ENCODE results near the gene CNPY4.
A peak's percentile ranks its signal among the peaks of the same experiment; 100 is the strongest.

The CNPY4 gene

DNA sequence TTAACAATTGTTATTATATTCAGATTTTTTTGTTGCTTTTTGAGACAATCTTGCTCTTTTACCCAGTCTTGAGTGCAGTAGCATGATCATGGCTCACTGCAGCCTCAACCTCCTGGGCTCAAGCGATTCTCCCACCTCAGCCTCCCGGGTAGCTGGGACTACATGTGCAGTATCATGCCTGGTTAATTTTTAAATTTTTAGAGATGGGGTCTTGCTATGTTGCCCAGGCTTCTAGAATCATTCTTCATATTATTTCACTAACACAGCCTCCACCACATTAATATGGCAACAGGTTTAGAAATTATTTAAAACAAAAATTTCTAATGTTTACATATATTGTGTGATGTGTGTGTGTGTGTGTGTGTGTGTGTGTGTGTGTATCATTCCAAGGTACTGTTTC lies 27.8 kb downstream of the CNPY4 start:
- no peak for DNase-seq (ENCODE audit: low read depth in 2 of 2)
- no peak overlapping the region for H3K4me3 ChIP-seq (replicated peaks in 1 of 2; ENCODE audit: low read depth in 2 of 2, low read length in 2 of 2)
- TF ChIP-seq, protein P1, sequence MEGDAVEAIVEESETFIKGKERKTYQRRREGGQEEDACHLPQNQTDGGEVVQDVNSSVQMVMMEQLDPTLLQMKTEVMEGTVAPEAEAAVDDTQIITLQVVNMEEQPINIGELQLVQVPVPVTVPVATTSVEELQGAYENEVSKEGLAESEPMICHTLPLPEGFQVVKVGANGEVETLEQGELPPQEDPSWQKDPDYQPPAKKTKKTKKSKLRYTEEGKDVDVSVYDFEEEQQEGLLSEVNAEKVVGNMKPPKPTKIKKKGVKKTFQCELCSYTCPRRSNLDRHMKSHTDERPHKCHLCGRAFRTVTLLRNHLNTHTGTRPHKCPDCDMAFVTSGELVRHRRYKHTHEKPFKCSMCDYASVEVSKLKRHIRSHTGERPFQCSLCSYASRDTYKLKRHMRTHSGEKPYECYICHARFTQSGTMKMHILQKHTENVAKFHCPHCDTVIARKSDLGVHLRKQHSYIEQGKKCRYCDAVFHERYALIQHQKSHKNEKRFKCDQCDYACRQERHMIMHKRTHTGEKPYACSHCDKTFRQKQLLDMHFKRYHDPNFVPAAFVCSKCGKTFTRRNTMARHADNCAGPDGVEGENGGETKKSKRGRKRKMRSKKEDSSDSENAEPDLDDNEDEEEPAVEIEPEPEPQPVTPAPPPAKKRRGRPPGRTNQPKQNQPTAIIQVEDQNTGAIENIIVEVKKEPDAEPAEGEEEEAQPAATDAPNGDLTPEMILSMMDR (IDR thresholded peaks at IDR 0.05; ENCODE audit: low read depth, low read length) = no peak

DNA sequence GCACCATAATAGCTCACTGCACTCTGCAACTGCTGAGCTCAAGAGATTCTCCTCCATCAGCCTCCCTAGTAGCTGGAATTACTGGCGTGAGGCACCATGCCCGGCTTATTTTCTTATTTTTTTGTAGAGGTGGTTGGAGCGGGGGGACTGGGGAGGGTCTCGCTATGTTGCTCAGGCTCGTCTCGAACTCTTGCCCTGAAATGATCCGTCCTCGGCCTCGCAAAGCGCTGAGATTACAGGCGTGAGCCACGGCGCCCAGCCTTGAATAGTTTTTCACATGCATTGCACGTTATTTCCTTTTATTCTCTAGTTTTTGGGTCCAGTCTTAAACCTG lies 28.8 kb downstream of the CNPY4 start:
- TF ChIP-seq, protein P1 (IDR thresholded peaks at IDR 0.05; ENCODE audit: low read depth, low read length) = no peak
- DNase-seq (ENCODE audit: low read depth in 2 of 2) = no peak
- H3K4me3 ChIP-seq (replicated peaks in 1 of 2; ENCODE audit: low read depth in 2 of 2, low read length in 2 of 2) = peak overlapping the region; percentile 2 to 42

DNA sequence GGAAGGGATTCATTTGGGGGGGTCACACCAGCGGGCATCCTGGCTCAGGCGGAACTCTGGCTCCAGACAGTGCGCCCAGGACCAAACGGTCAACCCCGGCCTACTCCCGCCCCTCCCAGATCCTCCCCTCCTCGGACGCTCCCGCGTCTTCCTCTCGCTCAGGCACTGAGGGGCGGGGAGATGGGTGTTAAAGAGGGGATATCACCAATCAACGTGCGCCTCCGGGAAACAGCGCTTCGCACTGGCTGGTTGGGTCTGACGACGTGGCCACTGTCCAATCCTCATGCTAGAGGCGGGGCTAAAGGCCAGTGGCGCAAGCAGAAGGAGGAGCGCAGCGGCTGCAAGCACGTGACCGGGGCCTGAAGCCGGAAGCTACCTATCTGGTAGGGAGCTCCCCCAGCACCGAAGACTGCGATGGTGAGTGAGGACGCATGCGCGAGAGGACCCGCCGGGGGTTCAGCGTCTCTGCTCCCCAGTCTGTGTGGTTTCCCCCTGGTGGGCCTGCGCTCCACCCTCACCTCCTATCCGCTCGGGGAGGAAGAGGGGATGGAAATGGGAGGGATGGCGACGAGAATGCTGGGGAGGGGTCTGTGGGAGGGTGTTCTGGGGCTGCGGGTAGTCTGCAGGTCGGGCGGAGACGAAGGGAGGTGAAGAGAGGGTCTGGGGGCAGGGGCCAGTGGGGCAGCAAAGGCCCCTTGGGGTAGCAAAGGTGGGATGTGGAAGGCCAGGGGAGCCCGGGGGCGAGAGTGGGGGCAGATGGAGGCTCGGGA lies 29.3 kb downstream of the CNPY4 start, which contains the start of gene LAMTOR4:
Gene LAMTOR4, plus strand, starts transcription at position 360 of the 770 bp plus-strand sequence. Its CDS starts 55 bp downstream, at position 415.
- peak within 1 kb of the TSS; percentile 99 to 100 for H3K4me3 ChIP-seq (replicated peaks in 1 of 2; ENCODE audit: low read depth in 2 of 2, low read length in 2 of 2)
- peak; percentile 99 for DNase-seq (ENCODE audit: low read depth in 2 of 2)
- TF ChIP-seq, protein P1 (IDR thresholded peaks at IDR 0.05; ENCODE audit: low read depth, low read length) = peak; percentile 5

DNA sequence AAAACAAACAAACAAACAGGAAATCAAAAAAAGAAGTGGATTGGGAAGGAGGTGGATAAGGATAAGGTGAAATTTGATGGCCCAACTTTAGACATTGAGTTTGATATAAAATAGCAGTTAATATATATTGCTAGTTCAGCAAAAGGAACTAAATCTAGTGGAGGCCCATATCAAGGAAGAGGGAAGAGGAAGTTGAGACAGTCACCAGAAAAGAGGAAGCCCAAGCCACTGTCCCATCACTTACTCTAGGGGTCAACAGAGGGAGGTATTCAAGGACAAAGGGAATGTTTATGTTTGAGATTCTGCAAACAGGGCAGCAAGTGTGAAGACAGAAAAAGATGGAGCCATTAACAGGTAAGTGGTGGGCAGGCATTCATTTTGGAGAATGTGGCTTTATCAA lies 33.0 kb downstream of the CNPY4 start:
- TF ChIP-seq, protein P1 (IDR thresholded peaks at IDR 0.05; ENCODE audit: low read depth, low read length) = no peak
- H3K4me3 ChIP-seq (replicated peaks in 1 of 2; ENCODE audit: low read depth in 2 of 2, low read length in 2 of 2) = no peak overlapping the region
- no peak for DNase-seq (ENCODE audit: low read depth in 2 of 2)

DNA sequence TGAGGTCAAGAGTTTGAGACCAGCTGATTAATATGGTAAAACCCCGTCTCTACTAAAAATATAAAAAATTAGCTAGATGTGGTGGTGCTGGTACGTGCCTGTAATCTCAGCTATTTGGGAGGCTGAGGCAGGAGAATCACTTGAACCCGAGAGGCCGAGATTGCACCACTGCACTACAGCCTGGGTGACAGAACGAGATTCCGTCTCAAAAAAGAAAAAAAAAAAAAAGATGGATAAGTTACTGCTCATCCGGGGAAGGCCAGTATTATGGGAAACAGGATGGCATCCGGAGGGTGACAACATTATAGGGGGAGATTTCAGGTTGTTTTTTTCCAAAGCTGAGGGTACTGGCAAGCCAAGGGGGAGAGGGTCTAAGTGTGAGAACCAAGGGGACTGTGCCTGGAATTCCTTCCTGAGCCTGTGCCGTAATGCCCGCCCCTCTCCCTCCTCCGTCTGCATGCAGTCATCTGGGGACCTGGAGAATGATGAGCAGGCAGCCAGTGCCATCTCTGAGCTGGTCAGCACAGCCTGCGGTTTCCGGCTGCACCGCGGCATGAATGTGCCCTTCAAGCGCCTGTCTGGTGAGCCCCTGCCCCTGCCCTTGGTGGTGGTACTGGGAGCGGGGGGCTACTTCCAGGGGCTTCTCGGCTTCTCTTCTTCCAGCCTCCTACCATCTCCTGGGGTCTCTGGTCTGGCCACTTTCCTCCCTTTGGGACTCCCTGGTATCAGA lies 33.7 kb downstream of the CNPY4 start:
- H3K4me3 ChIP-seq (replicated peaks in 1 of 2; ENCODE audit: low read depth in 2 of 2, low read length in 2 of 2) = no peak overlapping the region
- TF ChIP-seq, protein P1 (IDR thresholded peaks at IDR 0.05; ENCODE audit: low read depth, low read length) = no peak
- DNase-seq (ENCODE audit: low read depth in 2 of 2) = no peak

DNA sequence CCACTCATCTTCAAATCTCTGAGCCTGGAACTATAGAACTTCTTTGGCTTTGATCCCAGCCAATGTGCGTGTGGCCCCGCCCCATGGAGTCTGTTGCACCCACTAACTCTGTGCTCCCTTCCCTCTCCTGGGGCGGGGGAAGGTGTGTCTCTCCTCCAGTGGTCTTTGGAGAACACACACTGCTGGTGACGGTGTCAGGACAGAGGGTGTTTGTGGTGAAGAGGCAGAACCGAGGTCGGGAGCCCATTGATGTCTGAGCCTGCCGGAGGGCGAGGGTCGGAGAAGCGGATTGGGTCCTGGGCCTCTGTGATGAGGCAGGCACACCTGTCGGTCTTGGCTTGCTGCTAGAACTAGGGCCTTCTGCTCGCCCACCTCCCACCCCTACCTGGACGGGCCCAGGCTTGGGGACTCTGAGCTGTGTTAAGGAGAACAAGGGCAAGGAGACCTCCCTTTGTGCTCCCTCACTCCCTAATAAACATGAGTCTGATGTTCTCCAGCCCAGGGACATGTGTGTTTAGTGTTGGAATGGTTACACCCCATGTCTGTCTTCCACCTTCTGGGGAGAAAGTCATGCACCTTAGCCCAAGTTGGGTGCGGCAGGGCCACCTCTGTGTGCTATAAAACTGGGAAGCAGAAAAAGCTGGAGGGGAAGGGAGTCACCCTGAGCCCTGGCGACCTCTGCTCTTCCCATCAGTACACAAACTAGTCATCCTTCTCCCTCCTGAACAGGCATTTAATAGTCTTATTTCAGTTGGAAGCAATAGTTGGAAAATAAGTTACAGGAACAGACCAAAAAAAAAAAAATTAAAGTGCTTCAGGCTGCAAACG lies 34.5 kb downstream of the CNPY4 start:
- no peak overlapping the region for H3K4me3 ChIP-seq (replicated peaks in 1 of 2; ENCODE audit: low read depth in 2 of 2, low read length in 2 of 2)
- TF ChIP-seq, protein P1 (IDR thresholded peaks at IDR 0.05; ENCODE audit: low read depth, low read length) = no peak
- DNase-seq (ENCODE audit: low read depth in 2 of 2) = no peak
